Neuron (in vitro differentiated cells): ENCODE data around the gene PLEKHM3.

Source experiments
- H2AFZ ChIP-seq: one replicate; pipeline ENCODE4 v1.6.1; 2013; ENCODE audit warnings: low read depth, mild to moderate bottlenecking, inconsistent platforms, low read length, moderate library complexity
- H3K27me3 ChIP-seq: one replicate; pipeline ENCODE4 v1.6.1; 2013; ENCODE audit warnings: low read length; ENCODE audit not compliant: insufficient read depth
- H3K36me3 ChIP-seq: one replicate; pipeline ENCODE4 v1.6.1; 2013; ENCODE audit warnings: low read length; ENCODE audit not compliant: insufficient read depth
- H3K4me1 ChIP-seq: one replicate; pipeline ENCODE4 v1.6.1; 2013; ENCODE audit warnings: low read length; ENCODE audit not compliant: insufficient read depth
- H3K4me3 ChIP-seq: 2 replicates; pipeline ENCODE4 v1.5.1; 2013; ENCODE audit warnings: mild to moderate bottlenecking, low read length, moderate library complexity
- H3K9me3 ChIP-seq: one replicate; pipeline ENCODE4 v1.6.1; 2013; ENCODE audit warnings: low read length

Gene PLEKHM3

DNA sequence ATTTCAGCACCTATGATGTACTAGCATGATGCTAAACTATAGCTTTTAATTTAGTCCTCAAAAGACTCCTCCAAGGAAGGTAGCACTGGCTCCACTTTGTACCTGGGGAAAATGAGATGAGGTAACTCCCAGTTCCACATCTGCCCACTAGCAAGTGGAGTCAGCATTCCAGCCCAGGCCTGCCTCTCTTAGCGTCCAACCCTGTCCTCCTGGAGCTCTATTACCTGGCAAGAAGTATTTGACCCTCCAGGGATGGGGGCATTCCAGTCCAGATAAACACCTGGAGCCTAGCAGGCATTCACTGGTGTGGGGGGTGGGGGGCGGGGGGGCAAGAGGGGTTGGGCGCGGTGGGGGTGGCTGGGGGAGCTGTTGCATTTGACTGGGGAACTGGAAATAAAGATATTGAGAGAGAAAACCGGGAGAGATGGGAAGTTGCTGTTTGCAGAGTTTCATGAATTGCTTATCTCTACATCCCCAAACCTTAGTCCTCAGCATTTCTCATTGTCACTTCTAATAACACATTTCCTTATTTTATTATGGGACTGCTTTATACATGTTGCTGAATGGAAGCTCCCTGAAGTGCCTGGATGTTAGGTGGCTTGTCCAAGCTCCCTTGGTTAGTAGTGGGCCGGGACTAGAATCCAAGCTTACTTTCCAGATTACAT is 233.6 kb downstream of the PLEKHM3 start:
- peaks cover 5% of the 10 kb centered on the region for H3K4me1 ChIP-seq

GRCh38 chr2:207790898-207791297 is 234.4 kb downstream of the PLEKHM3 start:
- Histone ChIP-seq H3K9me3 (no peaks in the 10 kb centered on the region), H3K4me1 (peaks cover 5% of the 10 kb centered on the region), H2AFZ (no peak overlapping the region), H3K4me3 (no peak overlapping the region), H3K27me3 (no peaks in the 10 kb centered on the region), H3K36me3 (no peaks in the 10 kb centered on the region)

More for the DNA sequence above, 233.6 kb downstream of the PLEKHM3 start:
- Histone ChIP-seq H3K36me3 (no peaks in the 10 kb centered on the region), H2AFZ (no peak overlapping the region), H3K4me3 (no peak overlapping the region), H3K27me3 (no peaks in the 10 kb centered on the region), H3K9me3 (no peaks in the 10 kb centered on the region)

DNA sequence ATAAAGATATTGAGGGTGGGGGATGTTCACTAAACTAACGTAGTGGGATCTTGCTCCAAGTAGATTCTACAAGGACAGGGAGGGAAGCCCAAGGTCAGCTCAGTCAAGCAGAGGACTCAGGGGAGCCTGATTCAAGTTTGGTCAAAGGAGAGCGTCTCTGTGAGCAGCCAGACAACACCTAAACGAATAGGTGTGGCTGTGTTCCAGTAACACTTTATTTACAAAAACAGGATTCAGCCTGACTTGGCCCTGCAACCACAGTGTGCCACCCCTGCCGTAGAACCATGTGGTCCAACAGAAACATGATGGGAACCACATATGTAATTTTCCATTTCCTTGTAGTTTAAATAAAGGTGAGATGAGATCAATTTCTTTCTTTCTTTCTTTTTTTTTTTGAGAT is 237.5 kb downstream of the PLEKHM3 start:
- no peaks in the 10 kb centered on the region for H3K9me3 ChIP-seq

DNA sequence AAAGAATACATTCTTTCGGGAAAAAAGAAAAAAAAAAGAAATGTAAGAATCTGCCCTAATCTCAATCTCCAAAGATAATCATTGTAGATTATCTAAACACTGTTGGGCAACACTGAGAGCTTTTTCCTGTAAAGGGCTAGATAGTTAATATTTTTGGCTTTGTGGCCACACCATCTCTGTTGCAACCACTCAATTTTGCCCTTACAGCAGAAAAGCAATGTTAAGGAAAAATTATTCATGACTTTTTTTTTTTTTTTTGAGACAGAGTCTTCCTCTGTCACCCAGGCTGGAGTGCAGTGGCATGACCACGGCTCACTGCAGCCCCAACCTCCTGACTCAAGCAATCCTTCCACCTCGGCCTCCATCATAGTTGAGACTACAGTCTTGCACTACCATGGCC is 238.3 kb downstream of the PLEKHM3 start:
- Histone ChIP-seq H3K9me3 (no peaks in the 10 kb centered on the region), H3K4me1 (peaks cover 4% of the 10 kb centered on the region), H3K4me3 (no peak overlapping the region), H2AFZ (no peak overlapping the region), H3K36me3 (no peaks in the 10 kb centered on the region), H3K27me3 (no peaks in the 10 kb centered on the region)

More for the DNA sequence above, 237.5 kb downstream of the PLEKHM3 start:
- Histone ChIP-seq H2AFZ (no peak overlapping the region), H3K36me3 (no peaks in the 10 kb centered on the region), H3K4me3 (no peak overlapping the region), H3K27me3 (no peaks in the 10 kb centered on the region), H3K4me1 (peaks cover 5% of the 10 kb centered on the region)

DNA sequence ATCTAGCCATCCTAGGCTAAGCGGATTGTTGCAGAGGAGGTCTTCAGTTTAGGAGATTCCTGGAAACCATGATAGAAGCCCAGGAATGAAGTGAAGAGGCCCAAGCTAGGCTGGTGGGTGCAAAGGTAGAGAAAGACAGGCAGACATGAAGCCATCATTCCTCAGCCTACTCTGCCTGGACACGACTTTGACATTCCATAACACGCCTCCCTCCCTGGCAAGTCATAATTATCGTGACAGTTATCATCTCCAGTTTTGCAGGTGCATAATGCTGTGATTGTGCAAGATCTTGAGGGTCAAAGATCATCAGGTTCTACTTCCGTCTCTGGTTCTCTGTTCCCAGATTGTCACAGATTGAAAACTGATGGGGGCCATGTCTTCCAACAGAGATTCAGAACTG is 240.4 kb downstream of the PLEKHM3 start:
- H3K4me3 ChIP-seq, result no peak overlapping the region
- no peaks in the 10 kb centered on the region for H3K36me3 ChIP-seq
- no peaks in the 10 kb centered on the region for H3K9me3 ChIP-seq
- H3K27me3 ChIP-seq, result no peaks in the 10 kb centered on the region
- H2AFZ ChIP-seq, result no peak overlapping the region
- peaks cover 4% of the 10 kb centered on the region for H3K4me1 ChIP-seq

DNA sequence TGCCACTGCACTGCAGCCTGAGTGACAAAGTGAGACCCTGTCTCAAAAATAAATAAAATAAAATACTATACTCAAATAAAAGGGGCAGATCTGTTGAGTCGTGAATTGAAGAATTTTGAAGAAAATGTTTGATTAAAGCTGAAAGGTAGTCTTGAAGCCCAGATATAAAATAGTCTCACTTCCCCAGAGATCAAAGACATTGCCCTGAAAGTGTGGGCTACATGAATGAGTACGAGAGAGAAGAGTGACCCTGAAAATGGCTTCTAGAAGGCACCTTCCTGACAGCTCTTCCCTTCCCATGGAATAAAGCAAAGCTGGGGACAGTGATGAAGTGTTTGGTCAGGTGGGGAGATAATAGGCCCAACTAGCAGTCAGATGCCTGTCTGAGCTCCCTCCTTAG is 241.8 kb downstream of the PLEKHM3 start:
- no peaks in the 10 kb centered on the region for H3K27me3 ChIP-seq
- H2AFZ ChIP-seq, result no peak overlapping the region
- no peak overlapping the region for H3K4me3 ChIP-seq
- H3K9me3 ChIP-seq, result no peaks in the 10 kb centered on the region
- peaks cover 4% of the 10 kb centered on the region for H3K4me1 ChIP-seq
- H3K36me3 ChIP-seq, result no peaks in the 10 kb centered on the region

GRCh38 chr2:207782238-207783030 is 242.9 kb downstream of the PLEKHM3 start:
- Histone ChIP-seq H3K4me3 (no peak overlapping the region), H3K27me3 (no peaks in the 10 kb centered on the region), H3K36me3 (no peaks in the 10 kb centered on the region), H3K9me3 (no peaks in the 10 kb centered on the region), H2AFZ (peak overlapping the region; percentile 56), H3K4me1 (peaks cover 4% of the 10 kb centered on the region)

- H3K36me3 ChIP-seq, result no peaks in the 10 kb centered on the region
- no peaks in the 10 kb centered on the region for H3K27me3 ChIP-seq
- no peak overlapping the region for H2AFZ ChIP-seq
- no peaks in the 10 kb centered on the region for H3K9me3 ChIP-seq
- peaks cover 4% of the 10 kb centered on the region for H3K4me1 ChIP-seq
- H3K4me3 ChIP-seq, result no peak overlapping the region
These were observed 245.8 kb downstream of the PLEKHM3 start for GRCh38 chr2:207779523-207779922.

DNA sequence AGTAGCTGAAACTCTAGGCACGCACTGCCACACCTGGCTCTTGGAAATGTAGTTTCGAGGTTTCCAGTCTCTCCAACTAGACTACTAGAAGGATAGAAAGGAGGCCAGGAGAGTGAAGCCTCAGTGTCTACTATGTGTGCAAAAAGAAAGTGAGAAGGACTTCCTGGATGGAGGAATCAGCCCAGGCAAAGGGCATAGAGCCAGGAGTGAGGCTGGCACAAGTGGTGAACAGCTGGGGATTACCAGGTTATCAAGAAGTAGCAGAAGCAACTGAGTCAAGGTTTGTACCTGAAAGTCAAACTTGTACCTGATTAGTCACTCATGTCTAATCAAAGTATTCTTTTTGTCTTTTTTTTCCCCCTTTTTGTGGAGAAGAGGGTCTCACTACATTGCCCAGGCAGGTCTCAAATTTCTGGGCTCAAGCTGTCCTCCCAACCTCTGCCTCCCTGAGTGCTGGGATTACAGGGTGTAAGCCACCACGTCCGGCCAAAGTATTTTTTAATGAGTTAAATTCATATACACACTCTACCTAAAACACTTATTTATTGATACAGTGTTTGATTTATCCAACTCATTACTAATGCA is 246.9 kb downstream of the PLEKHM3 start:
- H3K27me3 ChIP-seq, result no peaks in the 10 kb centered on the region
- H3K9me3 ChIP-seq, result no peaks in the 10 kb centered on the region
- H3K4me3 ChIP-seq, result no peak overlapping the region
- no peak overlapping the region for H2AFZ ChIP-seq
- H3K4me1 ChIP-seq, result peaks cover 6% of the 10 kb centered on the region
- H3K36me3 ChIP-seq, result no peaks in the 10 kb centered on the region

GRCh38 chr2:207777124-207777523 is 248.2 kb downstream of the PLEKHM3 start:
- H2AFZ ChIP-seq, result no peak overlapping the region
- no peak overlapping the region for H3K4me3 ChIP-seq
- no peaks in the 10 kb centered on the region for H3K9me3 ChIP-seq
- no peaks in the 10 kb centered on the region for H3K27me3 ChIP-seq
- peaks cover 15% of the 10 kb centered on the region for H3K4me1 ChIP-seq
- no peaks in the 10 kb centered on the region for H3K36me3 ChIP-seq

- Histone ChIP-seq H3K4me3 (no peak overlapping the region), H3K27me3 (no peaks in the 10 kb centered on the region), H3K4me1 (peaks cover 29% of the 10 kb centered on the region), H3K9me3 (no peaks in the 10 kb centered on the region), H3K36me3 (no peaks in the 10 kb centered on the region), H2AFZ (no peak overlapping the region)
These were observed 249.9 kb downstream of the PLEKHM3 start for GRCh38 chr2:207775473-207775872.

DNA sequence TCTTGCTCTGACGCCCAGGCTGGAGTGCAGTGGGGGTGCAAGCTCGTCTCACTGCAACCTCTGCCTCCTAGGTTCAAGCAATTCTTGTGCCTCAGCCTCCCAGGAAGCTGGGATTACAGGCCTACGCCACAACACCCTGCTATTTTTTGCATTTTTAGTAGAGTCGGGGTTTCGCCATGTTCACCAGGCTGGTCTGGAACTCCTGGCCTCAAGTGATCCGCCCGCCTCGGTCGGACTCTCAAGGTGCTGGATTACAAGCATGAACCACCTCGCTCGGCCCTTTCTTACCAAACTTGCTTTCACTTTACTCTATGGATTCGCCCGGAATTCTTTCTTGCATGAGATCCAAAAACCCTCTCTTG is 252.5 kb downstream of the PLEKHM3 start:
- Histone ChIP-seq H2AFZ (no peak overlapping the region), H3K4me3 (no peak overlapping the region), H3K27me3 (no peaks in the 10 kb centered on the region), H3K9me3 (peaks cover 1% of the 10 kb centered on the region), H3K36me3 (peaks cover 5% of the 10 kb centered on the region), H3K4me1 (peaks cover 40% of the 10 kb centered on the region)

GRCh38 chr2:207772081-207772843 is 253.1 kb downstream of the PLEKHM3 start:
- H3K4me1 ChIP-seq, result peaks cover 46% of the 10 kb centered on the region
- no peak overlapping the region for H2AFZ ChIP-seq
- H3K4me3 ChIP-seq, result no peak overlapping the region
- peaks cover 7% of the 10 kb centered on the region for H3K9me3 ChIP-seq
- H3K36me3 ChIP-seq, result peaks cover 10% of the 10 kb centered on the region
- H3K27me3 ChIP-seq, result no peaks in the 10 kb centered on the region
